Prostate gland (tissue), 2 donors: ENCODE measurements around the gene SLC25A33.

ENCODE experiments used
- CTCF ChIP-seq, 4 experiments: fragments of 200-600 bp in 2 of 4; fragments of 450-650 bp in 2 of 4; sonication (generic) in 2 of 4; IDR thresholded peaks; 1 replicate in 3 of 4; 2 replicates in 1 of 4; pipeline ENCODE4 v1.5.1; 2016 to 2019; ENCODE audit warnings: antibody characterized with exemption in 4 of 4, mild to moderate bottlenecking in 2 of 4, moderate library complexity in 2 of 4
- POLR2A ChIP-seq: fragments of 450-650 bp; IDR thresholded peaks from one replicate; pipeline ENCODE4 v1.6.1; 2016; ENCODE audit warnings: antibody characterized with exemption, mild to moderate bottlenecking
- POLR2AphosphoS5 ChIP-seq: sonication (generic); formaldehyde crosslinking; IDR thresholded peaks from one replicate; pipeline ENCODE4 v1.6.1; 2017; ENCODE audit warnings: antibody characterized with exemption

DNA sequence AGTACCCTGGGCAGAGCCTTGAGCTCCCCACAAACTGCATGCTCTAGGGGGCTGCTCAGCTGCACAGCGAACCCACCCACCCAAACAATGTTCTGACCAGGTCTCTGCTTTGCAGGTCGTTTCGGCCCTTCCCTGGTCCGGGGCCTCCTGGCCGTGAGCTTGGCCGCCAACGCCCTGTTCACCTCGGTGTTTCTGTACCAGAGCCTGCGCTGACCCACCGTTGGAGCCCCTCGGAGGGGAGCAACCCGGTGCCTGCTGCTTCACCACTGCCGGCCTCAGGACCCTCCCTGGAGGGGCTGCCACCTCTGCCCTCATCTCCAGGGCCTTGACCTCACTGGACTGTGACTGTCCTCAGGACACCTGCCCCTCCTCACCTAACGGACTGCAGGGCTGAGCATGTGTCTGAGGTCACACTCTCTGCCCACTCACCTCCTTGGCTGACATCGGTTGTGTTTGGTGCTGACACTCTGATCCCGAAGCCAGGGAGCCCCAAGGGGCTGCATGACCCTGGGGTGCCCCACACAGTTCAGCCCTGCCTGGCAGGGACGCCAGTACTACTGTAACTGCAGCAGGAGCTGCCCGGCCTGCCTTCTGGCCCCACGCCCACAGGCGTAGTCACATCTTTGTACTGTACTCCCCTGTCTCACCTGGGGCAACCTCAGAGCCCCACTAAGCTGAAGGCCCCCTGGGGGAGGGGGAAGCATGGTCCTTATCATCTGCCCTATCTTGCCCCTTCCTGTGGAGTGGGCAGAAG is 73.8 kb downstream of the SLC25A33 start:
- TF ChIP-seq POLR2AphosphoS5 (no peak), CTCF (IDR thresholded peaks at IDR 0.05) (no peak), POLR2A (no peak)
